DND-41 (cell line): ENCODE measurements around the gene CHMP6.

Experiments
- ATAC-seq: fragments of 200-7000 bp; cut with Tn5 transposase; 3 replicates; pipeline ENCODE4 v1.9.1; 2021; ENCODE audit warnings: low read depth; ENCODE audit not compliant: insufficient read depth
- DNase-seq: peaks from one replicate; pipeline ENCODE4 v3.0.0-alpha.2; 2020
- H2AFZ ChIP-seq: 2 replicates; pipeline ENCODE4 v1.6.0; 2012; ENCODE audit warnings: low read depth, low read length
- H3K27ac ChIP-seq: 2 replicates; pipeline ENCODE4 v1.5.1; 2012; ENCODE audit warnings: low read length, inconsistent platforms
- H3K27me3 ChIP-seq: fragments of 200-600 bp; sonication (generic); 2 replicates; pipeline ENCODE4 v1.6.0; 2012; ENCODE audit warnings: low read length, mild to moderate bottlenecking, inconsistent platforms; ENCODE audit not compliant: insufficient read depth, poor library complexity
- H3K36me3 ChIP-seq: 2 replicates; pipeline ENCODE4 v1.5.1; 2012; ENCODE audit warnings: low read length, inconsistent platforms; ENCODE audit not compliant: insufficient read depth
- H3K4me1 ChIP-seq: 2 replicates; pipeline ENCODE4 v1.5.1; 2012; ENCODE audit warnings: mild to moderate bottlenecking, low read length; ENCODE audit not compliant: insufficient read depth
- H3K4me2 ChIP-seq: 2 replicates; pipeline ENCODE4 v1.6.0; 2012; ENCODE audit warnings: mild to moderate bottlenecking, moderate library complexity, low read length, inconsistent platforms; ENCODE audit not compliant: insufficient read depth
- H3K4me3 ChIP-seq, 2 experiments: fragments of 200-600 bp in 1 of 2; shearing (Covaris generic) in 1 of 2; 2 replicates each; pipeline ENCODE4 v1.5.1; 2012 to 2016; ENCODE audit warnings: inconsistent platforms in 2 of 2, low read length in 2 of 2, mild to moderate bottlenecking in 2 of 2, low read depth in 1 of 2, moderate library complexity in 1 of 2
- H3K79me2 ChIP-seq: 2 replicates; pipeline ENCODE4 v1.6.0; 2012; ENCODE audit warnings: low read length, inconsistent platforms; ENCODE audit not compliant: insufficient read depth
- H3K9ac ChIP-seq: 2 replicates; pipeline ENCODE4 v1.6.0; 2012; ENCODE audit warnings: low read depth, mild to moderate bottlenecking, inconsistent platforms, low read length, moderate library complexity
- H3K9me3 ChIP-seq: 2 replicates; pipeline ENCODE4 v1.5.1; 2012; ENCODE audit warnings: low read length, moderate library complexity, mild to moderate bottlenecking, inconsistent platforms; ENCODE audit not compliant: insufficient read depth, severe bottlenecking
- H4K20me1 ChIP-seq: 2 replicates; pipeline ENCODE4 v1.6.0; 2012; ENCODE audit warnings: low read length; ENCODE audit not compliant: insufficient read depth
- EZH2 ChIP-seq: IDR thresholded peaks from 3 replicates; pipeline ENCODE4 v1.6.1; 2012; ENCODE audit warnings: borderline replicate concordance, low read depth, mild to moderate bottlenecking, moderate library complexity, low read length, inconsistent platforms; ENCODE audit not compliant: severe bottlenecking
- TF ChIP-seq, protein P1 (sequence below): IDR thresholded peaks from 2 replicates; pipeline ENCODE4 v1.5.1; 2012; ENCODE audit warnings: borderline replicate concordance, low read length, moderate library complexity, mild to moderate bottlenecking; ENCODE audit not compliant: poor library complexity, severe bottlenecking; ENCODE audit errors: extremely low read depth

Gene CHMP6

DNA sequence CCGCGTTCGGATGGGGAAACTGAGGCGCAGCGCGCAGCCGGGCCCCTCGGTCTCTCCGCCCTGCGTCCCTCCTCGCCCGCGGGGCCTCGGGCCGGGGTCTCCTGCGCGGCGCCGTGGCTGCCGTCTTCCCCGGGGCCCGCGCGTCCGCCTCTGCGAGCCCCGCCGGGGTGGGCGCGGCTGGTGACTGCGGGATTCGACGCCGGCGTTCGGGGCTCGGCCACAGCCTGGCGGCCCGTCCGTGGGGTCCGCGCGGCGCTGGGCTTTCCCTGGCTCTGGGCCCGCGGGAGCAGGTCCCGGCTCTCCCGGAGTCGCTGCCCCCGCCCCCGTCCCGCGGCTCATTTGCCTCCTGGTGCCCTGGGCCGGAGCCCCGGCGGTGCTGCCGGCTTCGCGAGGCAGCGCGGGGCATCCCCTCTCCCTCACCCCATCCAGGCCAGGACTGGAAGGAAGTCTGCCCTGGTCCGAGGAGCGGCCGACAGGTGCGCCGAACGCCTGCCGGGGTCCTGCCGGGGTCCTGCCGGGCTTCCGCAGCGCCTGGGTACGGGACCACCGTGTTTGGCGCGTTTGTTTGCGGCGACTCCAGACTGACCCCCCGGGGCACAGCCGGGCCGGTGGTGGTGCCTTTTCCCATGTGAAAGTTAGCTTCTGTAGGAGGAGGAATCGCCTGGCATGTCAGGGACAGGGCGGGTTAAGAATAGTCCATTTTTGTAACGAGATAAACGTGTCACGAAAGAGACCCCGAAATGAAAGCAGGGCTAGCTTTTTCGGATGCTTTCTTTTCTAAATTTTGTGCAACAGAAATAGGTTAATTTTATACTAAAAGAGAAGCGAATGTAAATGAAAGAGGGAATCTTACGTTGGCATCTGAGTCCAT, 671 bp downstream of the CHMP6 start:
- peaks cover 12% of the 10 kb centered on the region; the same call in 1 of the 2 replicates for H4K20me1 ChIP-seq
- peak overlapping the region; percentile 52; the same call in 1 of the 2 replicates for H3K27ac ChIP-seq
- peak overlapping the region; percentile 91 for H3K4me2 ChIP-seq
- H3K36me3 ChIP-seq, result peaks cover 31% of the 10 kb centered on the region
- H3K79me2 ChIP-seq, result peaks cover 15% of the 10 kb centered on the region
- no peaks in the 10 kb centered on the region for H3K9me3 ChIP-seq
- H3K4me3 ChIP-seq, result peak overlapping the region; percentile 55 to 97; a peak in 3 of 4 replicates
- ATAC-seq (peak; percentile 51), DNase-seq (no peak)
- peaks cover 3% of the 10 kb centered on the region for H3K27me3 ChIP-seq
- peak overlapping the region; percentile 99 for H2AFZ ChIP-seq
- peaks cover 44% of the 10 kb centered on the region for H3K4me1 ChIP-seq
- peak overlapping the region; percentile 89 for H3K9ac ChIP-seq
- TF ChIP-seq, protein P1, sequence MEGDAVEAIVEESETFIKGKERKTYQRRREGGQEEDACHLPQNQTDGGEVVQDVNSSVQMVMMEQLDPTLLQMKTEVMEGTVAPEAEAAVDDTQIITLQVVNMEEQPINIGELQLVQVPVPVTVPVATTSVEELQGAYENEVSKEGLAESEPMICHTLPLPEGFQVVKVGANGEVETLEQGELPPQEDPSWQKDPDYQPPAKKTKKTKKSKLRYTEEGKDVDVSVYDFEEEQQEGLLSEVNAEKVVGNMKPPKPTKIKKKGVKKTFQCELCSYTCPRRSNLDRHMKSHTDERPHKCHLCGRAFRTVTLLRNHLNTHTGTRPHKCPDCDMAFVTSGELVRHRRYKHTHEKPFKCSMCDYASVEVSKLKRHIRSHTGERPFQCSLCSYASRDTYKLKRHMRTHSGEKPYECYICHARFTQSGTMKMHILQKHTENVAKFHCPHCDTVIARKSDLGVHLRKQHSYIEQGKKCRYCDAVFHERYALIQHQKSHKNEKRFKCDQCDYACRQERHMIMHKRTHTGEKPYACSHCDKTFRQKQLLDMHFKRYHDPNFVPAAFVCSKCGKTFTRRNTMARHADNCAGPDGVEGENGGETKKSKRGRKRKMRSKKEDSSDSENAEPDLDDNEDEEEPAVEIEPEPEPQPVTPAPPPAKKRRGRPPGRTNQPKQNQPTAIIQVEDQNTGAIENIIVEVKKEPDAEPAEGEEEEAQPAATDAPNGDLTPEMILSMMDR, result no peak
- no peak for TF ChIP-seq EZH2

DNA sequence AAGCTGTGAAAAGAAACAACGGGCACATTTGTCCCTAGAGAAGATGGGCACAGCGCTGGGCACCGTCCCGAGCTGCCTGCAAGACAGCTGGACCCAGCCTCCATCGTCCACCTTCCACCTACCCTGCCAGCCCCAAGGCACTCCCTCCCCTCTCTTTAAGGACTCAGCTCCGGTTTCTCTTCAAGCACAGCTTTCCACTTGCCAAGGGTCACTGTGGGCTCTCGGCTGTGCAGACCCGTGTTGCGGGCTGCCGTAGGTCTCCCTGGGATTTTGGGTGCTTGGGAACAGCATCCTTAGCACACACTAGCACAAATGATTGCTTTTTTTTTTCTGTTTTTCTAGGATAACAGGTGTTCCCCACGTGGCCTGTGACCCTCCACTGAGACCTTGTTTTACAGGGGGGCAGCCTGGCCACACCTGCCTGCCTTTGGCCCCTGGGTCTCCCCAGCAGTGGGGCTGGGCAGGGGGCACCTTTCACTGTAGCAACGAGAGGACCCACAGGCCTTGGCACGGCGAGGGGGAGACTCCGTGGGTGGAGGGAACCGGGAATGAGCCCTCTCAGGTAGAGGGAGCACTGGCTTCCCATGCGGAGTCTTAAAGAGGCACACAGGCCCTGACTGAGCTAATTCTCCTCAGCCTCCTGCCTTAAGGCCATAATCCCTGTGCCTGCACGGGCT, 1.4 kb downstream of the CHMP6 start:
- Histone ChIP-seq H3K27me3 (peaks cover 3% of the 10 kb centered on the region), H3K79me2 (peaks cover 15% of the 10 kb centered on the region), H3K4me1 (peaks cover 44% of the 10 kb centered on the region), H2AFZ (no peak overlapping the region), H3K9ac (peak overlapping the region; percentile 89), H3K4me2 (peak overlapping the region; percentile 91), H3K9me3 (no peaks in the 10 kb centered on the region), H3K27ac (no peak overlapping the region), H4K20me1 (peaks cover 12% of the 10 kb centered on the region; the same call in 1 of the 2 replicates), H3K4me3 (peak overlapping the region; percentile 55 to 97; a peak in 3 of 4 replicates), H3K36me3 (peaks cover 38% of the 10 kb centered on the region)
- DNase-seq, result no peak
- TF ChIP-seq, protein P1, result no peak
- TF ChIP-seq EZH2, result no peak
- no peak for ATAC-seq

DNA sequence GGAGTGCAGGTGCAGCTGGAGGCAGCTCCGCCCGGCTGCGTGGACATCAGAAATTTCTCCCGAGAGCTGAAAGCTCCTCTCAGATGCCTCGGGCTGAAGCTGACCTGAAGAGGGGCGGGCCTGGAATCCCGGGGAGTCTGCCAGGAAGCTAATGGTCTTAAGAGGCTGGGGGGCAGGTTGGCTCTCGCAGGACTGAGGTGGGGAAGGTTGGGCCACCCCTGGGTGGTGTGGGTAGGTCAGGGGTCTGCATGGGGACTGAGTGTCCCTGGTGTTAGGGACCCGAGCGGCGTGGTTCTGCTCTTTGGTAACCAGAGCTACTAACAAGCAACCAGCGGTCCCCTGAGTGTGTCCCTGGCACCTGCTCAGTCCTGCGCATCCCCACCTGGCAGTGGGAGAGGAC, 3.5 kb downstream of the CHMP6 start:
- H3K9ac ChIP-seq, result no peak overlapping the region
- H3K4me2 ChIP-seq, result no peak overlapping the region
- ATAC-seq, result no peak
- peaks cover 12% of the 10 kb centered on the region for H4K20me1 ChIP-seq
- no peak overlapping the region for H2AFZ ChIP-seq
- H3K4me1 ChIP-seq, result peaks cover 33% of the 10 kb centered on the region
- no peak overlapping the region for H3K27ac ChIP-seq
- H3K36me3 ChIP-seq, result peaks cover 52% of the 10 kb centered on the region
- no peak for DNase-seq
- no peaks in the 10 kb centered on the region for H3K9me3 ChIP-seq
- peaks cover 15% of the 10 kb centered on the region for H3K79me2 ChIP-seq
- no peak overlapping the region for H3K4me3 ChIP-seq
- TF ChIP-seq EZH2, result no peak
- TF ChIP-seq, protein P1, result no peak
- H3K27me3 ChIP-seq, result no peaks in the 10 kb centered on the region
